GM23248 (cell line): ENCODE measurements around the gene KIF3B.

Experiments
- EZH2 ChIP-seq: fragments of 200-600 bp; sonication (generic); IDR thresholded peaks from 2 replicates; pipeline ENCODE4 v1.6.1; 2018; ENCODE audit warnings: antibody characterized with exemption, mild to moderate bottlenecking; ENCODE audit not compliant: insufficient read depth, poor library complexity, severe bottlenecking
- EZH2phosphoT487 ChIP-seq: fragments of 200-600 bp; sonication (generic); IDR thresholded peaks from 2 replicates; pipeline ENCODE4 v1.6.1; 2018; ENCODE audit warnings: antibody characterized with exemption, moderate library complexity, mild to moderate bottlenecking, low read depth; ENCODE audit not compliant: insufficient read depth

DNA sequence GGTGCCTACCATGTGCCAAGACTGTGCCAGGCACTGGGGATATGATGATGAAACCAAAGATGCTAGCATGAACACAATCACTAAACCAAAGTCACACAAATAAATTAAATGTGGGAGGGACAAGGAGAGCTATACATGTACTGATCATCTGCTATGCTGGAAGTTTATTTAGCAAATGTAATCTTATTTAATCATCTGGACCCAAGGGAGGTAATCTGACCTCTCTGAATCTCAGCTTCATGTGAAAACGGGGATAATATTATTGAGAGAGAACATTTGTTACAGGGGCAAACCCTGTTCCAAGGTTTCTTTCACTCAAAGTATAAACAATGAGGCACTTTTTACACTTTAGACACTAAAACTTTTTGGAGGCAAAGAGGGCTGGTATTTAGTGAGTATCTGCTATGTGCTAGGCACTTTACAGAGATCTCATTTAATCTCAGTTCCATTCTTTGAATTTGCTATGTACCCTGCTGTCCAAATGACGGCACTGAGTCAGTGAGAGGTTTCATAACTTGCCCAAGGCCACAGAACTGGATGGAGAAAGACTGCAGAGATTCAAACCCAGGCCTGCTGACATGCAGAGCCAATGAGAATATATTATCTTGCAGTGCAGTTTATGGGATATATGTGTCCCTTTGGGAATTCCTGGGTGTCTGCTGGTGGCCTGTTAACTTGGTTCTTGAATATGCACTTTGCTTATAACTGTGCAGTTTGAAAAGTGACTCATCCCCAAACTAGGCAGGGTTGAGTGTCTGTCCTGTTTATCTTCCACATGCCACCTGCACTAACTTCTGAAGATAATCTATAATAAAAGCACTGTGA is 77.4 kb downstream of the KIF3B start:
- TF ChIP-seq EZH2 (no peak), EZH2phosphoT487 (no peak)
